ENCODE results near the gene TEX30.
"Not testable (repeated sequence)": the region's sequence is repeated elsewhere in the genome, so short reads cannot be mapped to it uniquely, and the experiment has no call there.

TEX30 gene

GRCh38 chr13:102773441-102774213, at the start of gene TEX30:
Gene TEX30, minus strand, starts transcription at chr13:102773786. Its CDS starts 3,760 bp downstream, at chr13:102770026.
- DNase-seq (ENCODE audit: low read depth) = peak; percentile 76

DNA sequence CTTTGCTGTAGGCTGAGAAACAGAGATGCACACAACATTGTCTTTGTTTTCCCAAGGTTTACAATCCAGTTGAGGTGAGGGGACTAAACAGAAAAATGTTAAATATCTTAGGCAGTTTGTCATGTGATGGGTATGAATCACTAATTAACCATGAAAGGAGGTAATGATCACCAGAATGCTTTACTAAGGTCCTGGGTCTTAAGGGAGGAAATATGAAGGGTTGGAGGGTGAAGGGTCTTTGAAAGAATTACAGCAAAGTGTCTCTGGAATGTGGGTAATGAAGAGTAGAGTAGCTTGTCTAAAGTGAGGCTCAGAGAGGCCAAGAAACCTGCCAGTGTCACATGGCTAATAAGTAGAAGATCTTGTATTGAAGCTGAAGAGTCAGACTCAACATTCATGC, 44.3 kb upstream of the TEX30 start:
- DNase-seq (ENCODE audit: low read depth) = no peak

DNA sequence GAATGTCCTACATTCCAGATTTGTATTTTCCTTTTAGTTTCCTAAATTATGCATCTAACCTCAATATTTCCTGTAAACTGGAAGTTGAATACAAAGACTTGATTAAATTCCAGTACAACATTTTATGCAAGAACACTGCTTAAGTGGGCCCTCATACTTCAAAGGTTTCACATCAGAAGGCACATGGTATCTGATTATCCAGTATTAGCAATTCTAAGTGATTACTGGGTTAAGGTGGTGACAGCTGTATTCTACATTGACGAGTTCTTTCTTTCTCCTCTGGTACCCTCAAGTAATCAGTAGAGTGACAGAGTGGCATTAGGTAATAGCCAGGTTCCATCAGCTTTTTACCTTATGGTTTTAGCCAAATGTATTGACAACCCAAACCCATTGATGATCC, 43.7 kb upstream of the TEX30 start:
- no peak for DNase-seq (ENCODE audit: low read depth)

GRCh38 chr13:102816708-102817107, 43.1 kb upstream of the TEX30 start:
- no peak for DNase-seq (ENCODE audit: low read depth)

DNA sequence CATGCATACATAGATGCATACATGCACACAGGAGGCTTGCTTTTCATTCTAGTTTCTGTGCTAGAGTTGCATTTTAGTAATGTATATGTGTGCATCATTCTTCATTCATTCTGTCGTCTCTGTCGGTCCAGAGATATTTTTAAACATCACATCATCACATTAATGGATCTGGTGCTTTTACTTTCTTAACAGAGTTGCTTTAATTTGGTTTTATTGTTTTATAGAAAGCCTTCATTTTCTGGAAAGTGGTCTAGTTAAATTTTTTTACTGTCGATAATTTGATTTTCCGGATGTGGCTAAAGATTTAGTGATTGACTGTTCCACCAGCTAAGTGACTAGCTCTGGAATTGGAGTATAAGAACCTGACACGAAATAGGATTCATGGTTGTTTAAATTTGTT, 42.2 kb upstream of the TEX30 start:
- no peak for DNase-seq (ENCODE audit: low read depth)

- no peak for DNase-seq (ENCODE audit: low read depth)
Measured at GRCh38 chr13:102814793-102815192, 41.2 kb upstream of the TEX30 start.

DNA sequence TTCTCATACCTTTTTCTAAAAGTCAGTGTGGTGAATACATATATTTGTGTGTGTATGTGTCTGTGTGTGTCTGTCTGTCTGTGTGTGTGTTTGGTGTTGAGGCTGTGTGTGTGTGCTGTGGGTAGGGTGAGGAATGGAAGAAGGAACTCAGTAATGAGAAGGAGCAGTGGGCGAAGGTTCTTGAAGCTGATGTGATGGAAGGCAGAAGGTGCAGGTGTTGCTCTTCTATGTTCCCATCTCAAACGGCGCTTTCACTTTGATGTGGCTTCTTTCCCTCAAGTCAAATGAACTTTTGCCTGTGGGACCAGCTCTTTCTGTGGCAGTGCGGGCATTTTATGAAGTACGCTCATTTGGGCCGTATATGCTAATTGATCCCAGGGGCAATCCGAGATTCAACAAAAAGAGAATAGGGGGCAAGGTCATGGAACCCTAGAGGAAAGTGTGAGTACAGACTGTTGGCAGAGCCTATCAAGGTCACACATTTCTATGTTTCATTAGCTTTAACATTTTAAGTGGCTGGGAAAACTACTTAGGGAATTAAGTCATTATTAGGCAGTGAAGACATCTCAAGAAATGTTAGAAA, 40.5 kb upstream of the TEX30 start:
- DNase-seq (ENCODE audit: low read depth) = no peak

- DNase-seq (ENCODE audit: low read depth) = no peak
Measured at GRCh38 chr13:102812611-102813287, 39.2 kb upstream of the TEX30 start.

GRCh38 chr13:102807699-102808098, 34.1 kb upstream of the TEX30 start:
- no peak for DNase-seq (ENCODE audit: low read depth)

DNA sequence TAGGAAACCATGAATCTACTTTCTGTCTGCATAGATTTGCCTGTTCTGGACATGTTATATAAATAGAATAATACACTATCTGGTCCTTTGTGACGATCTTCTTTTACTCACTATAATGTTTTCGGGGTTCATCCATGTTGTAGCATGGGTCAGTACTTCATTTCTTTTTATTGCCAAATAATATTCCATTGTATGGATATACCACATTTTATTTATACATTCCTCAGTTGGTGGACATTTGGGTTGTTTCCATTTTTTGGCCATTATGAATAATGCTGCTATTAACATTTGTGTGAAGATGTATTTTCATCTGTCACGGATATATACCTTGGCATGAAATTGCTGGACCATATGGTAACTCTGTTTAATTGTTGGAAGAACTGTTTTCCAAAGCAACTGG, 32.1 kb upstream of the TEX30 start:
- no peak for DNase-seq (ENCODE audit: low read depth)

GRCh38 chr13:102800145-102801041, 26.8 kb upstream of the TEX30 start:
- peak; percentile 69 for DNase-seq (ENCODE audit: low read depth)

- no peak for DNase-seq (ENCODE audit: low read depth)
Measured at GRCh38 chr13:102799426-102800144, 26.0 kb upstream of the TEX30 start.

DNA sequence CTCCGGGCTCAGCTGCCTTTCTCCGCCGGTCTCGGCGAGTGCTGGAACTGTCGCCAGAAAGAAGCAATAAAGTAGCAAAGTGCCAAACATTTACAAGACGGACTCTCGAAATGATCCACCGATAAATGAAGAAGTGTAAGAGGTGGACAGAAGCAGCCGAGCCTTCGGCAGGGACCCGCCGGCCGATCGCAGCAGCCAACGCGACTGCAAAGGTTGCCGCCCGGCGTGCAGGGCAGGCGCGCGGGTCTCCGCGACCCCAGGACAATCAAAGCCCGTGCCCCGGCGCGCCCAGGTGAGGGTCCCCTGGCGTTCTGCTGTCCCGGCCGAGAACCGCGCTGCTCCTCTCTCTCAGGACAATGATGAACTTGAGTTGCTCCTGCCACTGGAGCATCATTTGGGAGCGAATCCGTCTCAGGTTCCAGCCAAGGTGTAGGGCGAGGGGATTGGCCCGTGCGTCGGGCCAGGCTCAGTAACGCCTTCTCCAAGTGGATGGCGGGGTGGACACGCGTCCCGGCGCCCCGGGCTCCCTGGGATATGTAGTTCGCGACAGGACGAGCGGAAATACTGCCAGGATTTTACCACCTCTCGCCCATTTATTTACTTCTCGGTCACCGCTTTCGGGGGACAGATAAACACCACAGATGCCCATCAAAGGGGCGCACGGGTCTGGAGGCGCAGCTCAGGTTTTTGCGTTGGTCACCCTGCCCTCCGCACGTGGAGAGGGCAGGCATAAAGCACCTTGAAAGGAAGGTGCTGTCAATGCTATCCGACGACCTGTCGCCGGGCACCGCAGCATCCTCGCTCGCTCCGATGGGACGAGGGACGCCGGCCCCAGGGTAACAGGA, 25.2 kb upstream of the TEX30 start, which contains the start of the genes BIVM and POGLUT2:
Gene BIVM (plus strand): TSS at position 539 of the 845 bp plus-strand sequence. CDS start 8,149 bp downstream, outside the sequence.
Gene POGLUT2 (minus strand): TSS at position 396 of the 845 bp plus-strand sequence. CDS start 306 bp downstream, at position 90.
- peak; percentile 71 for DNase-seq (ENCODE audit: low read depth)

GRCh38 chr13:102793611-102794355, 20.2 kb upstream of the TEX30 start:
- DNase-seq (ENCODE audit: low read depth) = no peak

- no peak for DNase-seq (ENCODE audit: low read depth)
Measured at GRCh38 chr13:102792396-102792795, 18.8 kb upstream of the TEX30 start.

GRCh38 chr13:102788683-102789082, 15.1 kb upstream of the TEX30 start:
- no peak for DNase-seq (ENCODE audit: low read depth)

GRCh38 chr13:102784483-102784882, 10.9 kb upstream of the TEX30 start:
- no peak for DNase-seq (ENCODE audit: low read depth)

GRCh38 chr13:102781591-102781990, 8.0 kb upstream of the TEX30 start:
- DNase-seq (ENCODE audit: low read depth) = no peak

- DNase-seq (ENCODE audit: low read depth) = not testable (repeated sequence)
Measured at GRCh38 chr13:102780656-102781055, 7.1 kb upstream of the TEX30 start.

All from T-helper 22 cell (primary cell).